K562 (cell line): ENCODE data around the gene COX6A1. TPM values are rescaled to one million over a fixed set of nuclear protein-coding genes. Genes with fewer than 3 reads are reported as not detected.

Experiments
- CREM ChIP-seq: IDR thresholded peaks from 2 replicates; pipeline ENCODE4 v1.6.1; 2014; ENCODE audit warnings: antibody characterized with exemption, low read depth
- HDAC2 ChIP-seq: fragments of 450-650 bp; IDR thresholded peaks from 2 replicates; pipeline ENCODE4 v1.6.1; 2016; ENCODE audit warnings: mild to moderate bottlenecking
- HNRNPUL1 ChIP-seq: fragments of 200-400 bp; formaldehyde crosslinking; IDR thresholded peaks from 2 replicates; pipeline ENCODE4 v1.6.1; 2017; ENCODE audit warnings: low read length
- ILK ChIP-seq: fragments of 450-650 bp; IDR thresholded peaks from 2 replicates; pipeline ENCODE4 v1.6.1; 2016; ENCODE audit warnings: missing genetic modification characterization, low read depth, mild to moderate bottlenecking, missing compliant biosample characterization, moderate library complexity, borderline replicate concordance
- MAFK ChIP-seq: IDR thresholded peaks from 2 replicates; pipeline ENCODE4 v1.6.1; 2011; ENCODE audit warnings: low read length, improper control_type of control experiment
- POLR2B ChIP-seq: fragments of 450-650 bp; IDR thresholded peaks from 2 replicates; pipeline ENCODE4 v1.6.1; 2018; ENCODE audit warnings: low read depth; ENCODE audit not compliant: partially characterized antibody
- ZNF644 ChIP-seq: fragments of 200-800 bp; sonication (Bioruptor generic); IDR thresholded peaks from 2 replicates; pipeline ENCODE4 v1.6.1; 2016; ENCODE audit warnings: low read depth, missing genetic modification characterization, missing compliant biosample characterization
- polyA plus RNA-seq, 8 experiments: library from polyadenylated mRNA; depleted of rRNA in 4 of 8; stranded (reverse) in 5 of 8; unstranded in 3 of 8; fragments of >200 nt; fragmentation: Nextera tagmentation in 2 of 8; fragmentation: Illumina TruSeq in 1 of 8; extraction: Ambion mirVana in 2 of 8; extraction: Trizol in 1 of 8; gene quantifications; 2 replicates each; pipeline versions ENCODE4 v1.2.1 to v1.2.3, GENCODE V29; 2011 to 2014; ENCODE audit warnings: inconsistent platforms in 1 of 8, missing spikeins in 1 of 8
- total RNA-seq, 7 experiments: library from RNA; depleted of rRNA in 6 of 7; stranded (reverse); fragments of >200 nt in 6 of 7; fragmentation: Illumina TruSeq in 2 of 7; extraction: Trizol in 2 of 7; gene quantifications; 2 replicates each; pipeline versions ENCODE4 v1.2.1 to v1.2.3, GENCODE V29; 2011 to 2021; ENCODE audit warnings: low replicate concordance in 1 of 7
- TF ChIP-seq, protein P1 (sequence below): fragments of 450-650 bp; formaldehyde crosslinking; IDR thresholded peaks from 2 replicates; pipeline ENCODE4 v1.4.0; 2020; ENCODE audit warnings: mild to moderate bottlenecking, moderate library complexity
- TF ChIP-seq, protein P2 (sequence below): fragments of 250-450 bp; sonication (Bioruptor Pico); IDR thresholded peaks from 2 replicates; pipeline ENCODE4 v1.9.0; 2021; ENCODE audit warnings: mild to moderate bottlenecking
- TF ChIP-seq, protein P3 (sequence below), 2 experiments: fragments of 450-650 bp in 1 of 2; IDR thresholded peaks; 2 replicates each; pipeline ENCODE4 v1.6.1; 2011 to 2017; ENCODE audit warnings: low read depth in 2 of 2, antibody characterized with exemption in 1 of 2, borderline replicate concordance in 1 of 2, low read length in 1 of 2, mild to moderate bottlenecking in 1 of 2, mixed read lengths in 1 of 2; ENCODE audit not compliant: control insufficient read depth in 1 of 2
- TF ChIP-seq, protein P4 (sequence below): sonication (generic); formaldehyde crosslinking; IDR thresholded peaks from 2 replicates; pipeline ENCODE4 v1.8.1; 2023; ENCODE audit warnings: mild to moderate bottlenecking, missing genetic modification reagents, moderate library complexity

Gene COX6A1
- total and polyA plus RNA-seq, 9 of the 15 experiments (the other 6 are each of a cell fraction or from before 2014, with no cell fraction given), result 414 to 4,142 (median 931) TPM

DNA sequence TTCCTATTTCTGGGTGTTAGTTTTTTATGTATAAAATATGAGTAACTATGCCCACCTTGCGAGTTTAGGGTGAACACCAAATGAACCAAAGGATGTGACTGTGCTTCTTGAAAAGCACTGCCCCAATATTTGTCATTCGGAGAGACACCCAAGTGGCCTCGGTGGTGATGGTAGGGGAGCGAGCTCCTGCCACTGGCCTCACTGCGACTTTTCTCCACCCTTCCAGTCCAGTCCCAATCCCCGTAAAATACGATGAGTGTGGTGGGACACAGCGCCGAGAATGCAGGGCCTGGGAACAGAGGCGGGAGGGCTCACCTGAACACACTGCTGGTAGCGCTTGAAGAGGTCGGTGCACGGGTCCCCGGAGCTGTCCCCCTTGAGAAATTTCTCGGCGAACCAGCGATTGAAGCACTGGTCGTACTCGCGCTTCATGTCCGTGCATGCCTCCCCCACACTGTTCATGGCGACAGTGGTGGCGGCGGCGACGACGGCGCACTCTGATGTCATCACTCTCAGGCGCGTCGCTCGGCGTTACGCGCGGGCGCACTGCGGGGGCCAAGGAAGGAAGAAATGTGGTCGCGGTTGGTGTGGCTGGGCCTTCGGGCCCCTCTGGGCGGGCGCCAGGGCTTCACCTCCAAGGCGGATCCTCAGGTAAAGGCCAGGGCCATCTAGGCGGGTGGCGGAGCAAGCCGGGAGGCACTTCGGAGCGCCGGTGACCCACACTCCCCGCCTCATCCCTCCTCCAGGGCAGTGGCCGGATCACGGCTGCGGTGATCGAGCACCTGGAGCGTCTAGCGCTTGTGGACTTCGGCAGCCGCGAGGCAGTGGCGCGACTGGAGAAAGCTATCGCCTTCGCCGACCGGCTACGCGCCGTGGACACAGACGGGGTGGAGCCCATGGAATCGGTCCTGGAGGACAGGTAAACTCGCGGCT, 8.3 kb downstream of the COX6A1 start, which contains the start of the genes GATC and TRIAP1 (continued):
- TF ChIP-seq POLR2B, result peak; percentile 83
- TF ChIP-seq, protein P1, sequence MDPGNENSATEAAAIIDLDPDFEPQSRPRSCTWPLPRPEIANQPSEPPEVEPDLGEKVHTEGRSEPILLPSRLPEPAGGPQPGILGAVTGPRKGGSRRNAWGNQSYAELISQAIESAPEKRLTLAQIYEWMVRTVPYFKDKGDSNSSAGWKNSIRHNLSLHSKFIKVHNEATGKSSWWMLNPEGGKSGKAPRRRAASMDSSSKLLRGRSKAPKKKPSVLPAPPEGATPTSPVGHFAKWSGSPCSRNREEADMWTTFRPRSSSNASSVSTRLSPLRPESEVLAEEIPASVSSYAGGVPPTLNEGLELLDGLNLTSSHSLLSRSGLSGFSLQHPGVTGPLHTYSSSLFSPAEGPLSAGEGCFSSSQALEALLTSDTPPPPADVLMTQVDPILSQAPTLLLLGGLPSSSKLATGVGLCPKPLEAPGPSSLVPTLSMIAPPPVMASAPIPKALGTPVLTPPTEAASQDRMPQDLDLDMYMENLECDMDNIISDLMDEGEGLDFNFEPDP, result no peak
- TF ChIP-seq, protein P2, sequence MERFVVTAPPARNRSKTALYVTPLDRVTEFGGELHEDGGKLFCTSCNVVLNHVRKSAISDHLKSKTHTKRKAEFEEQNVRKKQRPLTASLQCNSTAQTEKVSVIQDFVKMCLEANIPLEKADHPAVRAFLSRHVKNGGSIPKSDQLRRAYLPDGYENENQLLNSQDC (CRISPR knock-in tag), result peak; percentile 76
- TF ChIP-seq, protein P3, sequence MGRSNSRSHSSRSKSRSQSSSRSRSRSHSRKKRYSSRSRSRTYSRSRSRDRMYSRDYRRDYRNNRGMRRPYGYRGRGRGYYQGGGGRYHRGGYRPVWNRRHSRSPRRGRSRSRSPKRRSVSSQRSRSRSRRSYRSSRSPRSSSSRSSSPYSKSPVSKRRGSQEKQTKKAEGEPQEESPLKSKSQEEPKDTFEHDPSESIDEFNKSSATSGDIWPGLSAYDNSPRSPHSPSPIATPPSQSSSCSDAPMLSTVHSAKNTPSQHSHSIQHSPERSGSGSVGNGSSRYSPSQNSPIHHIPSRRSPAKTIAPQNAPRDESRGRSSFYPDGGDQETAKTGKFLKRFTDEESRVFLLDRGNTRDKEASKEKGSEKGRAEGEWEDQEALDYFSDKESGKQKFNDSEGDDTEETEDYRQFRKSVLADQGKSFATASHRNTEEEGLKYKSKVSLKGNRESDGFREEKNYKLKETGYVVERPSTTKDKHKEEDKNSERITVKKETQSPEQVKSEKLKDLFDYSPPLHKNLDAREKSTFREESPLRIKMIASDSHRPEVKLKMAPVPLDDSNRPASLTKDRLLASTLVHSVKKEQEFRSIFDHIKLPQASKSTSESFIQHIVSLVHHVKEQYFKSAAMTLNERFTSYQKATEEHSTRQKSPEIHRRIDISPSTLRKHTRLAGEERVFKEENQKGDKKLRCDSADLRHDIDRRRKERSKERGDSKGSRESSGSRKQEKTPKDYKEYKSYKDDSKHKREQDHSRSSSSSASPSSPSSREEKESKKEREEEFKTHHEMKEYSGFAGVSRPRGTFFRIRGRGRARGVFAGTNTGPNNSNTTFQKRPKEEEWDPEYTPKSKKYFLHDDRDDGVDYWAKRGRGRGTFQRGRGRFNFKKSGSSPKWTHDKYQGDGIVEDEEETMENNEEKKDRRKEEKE (IDR thresholded peaks at IDR 0.05; ENCODE audit: borderline replicate concordance in 1 of 2, control insufficient read depth in 1 of 2, low read depth in 2 of 2, low read length in 1 of 2), result 0 out of 4 replicates have a peak, but pooled peaks of 1 of the 2 experiments have one; percentile 26
- TF ChIP-seq CREM, result peak; percentile 100
- no peak for TF ChIP-seq HNRNPUL1
- no peak; the same call in 1 of the 2 replicates for TF ChIP-seq MAFK
- no peak for TF ChIP-seq ZNF644 (tag)
- peak; percentile 88 for TF ChIP-seq HDAC2
- TF ChIP-seq ILK (tag), result no peak
- TF ChIP-seq, protein P4, sequence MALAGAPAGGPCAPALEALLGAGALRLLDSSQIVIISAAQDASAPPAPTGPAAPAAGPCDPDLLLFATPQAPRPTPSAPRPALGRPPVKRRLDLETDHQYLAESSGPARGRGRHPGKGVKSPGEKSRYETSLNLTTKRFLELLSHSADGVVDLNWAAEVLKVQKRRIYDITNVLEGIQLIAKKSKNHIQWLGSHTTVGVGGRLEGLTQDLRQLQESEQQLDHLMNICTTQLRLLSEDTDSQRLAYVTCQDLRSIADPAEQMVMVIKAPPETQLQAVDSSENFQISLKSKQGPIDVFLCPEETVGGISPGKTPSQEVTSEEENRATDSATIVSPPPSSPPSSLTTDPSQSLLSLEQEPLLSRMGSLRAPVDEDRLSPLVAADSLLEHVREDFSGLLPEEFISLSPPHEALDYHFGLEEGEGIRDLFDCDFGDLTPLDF (CRISPR knock-in tag), result no peak
